SK-N-SH (cell line): ENCODE measurements around the gene ADGRB2. TPM values are rescaled to one million over a fixed set of nuclear protein-coding genes. Genes with fewer than 3 reads are reported as not detected.
A peak's percentile ranks its signal among the peaks of the same experiment; 100 is the strongest.

ENCODE experiments used
- CHD2 ChIP-seq: fragments of 150-350 bp; IDR thresholded peaks from 2 replicates; pipeline ENCODE4 v1.6.1; 2018; ENCODE audit warnings: low read length; ENCODE audit not compliant: partially characterized antibody
- ELF1 ChIP-seq: IDR thresholded peaks from 2 replicates; pipeline ENCODE4 v1.4.0; 2012
- EP300 ChIP-seq, 2 experiments: IDR thresholded peaks; 2 replicates each; pipeline versions ENCODE4 v1.4.0 to v1.6.1; 2012; ENCODE audit warnings: borderline replicate concordance in 1 of 2, low read depth in 1 of 2, low read length in 1 of 2
- EZH2phosphoT487 ChIP-seq: fragments of 200-600 bp; sonication (generic); IDR thresholded peaks from 2 replicates; pipeline ENCODE4 v1.6.1; 2017; ENCODE audit warnings: low read depth, mixed run types, mild to moderate bottlenecking, antibody characterized with exemption, moderate library complexity, borderline replicate concordance
- FOSL2 ChIP-seq: IDR thresholded peaks from 2 replicates; pipeline ENCODE4 v1.4.0; 2012; ENCODE audit warnings: low read depth, mild to moderate bottlenecking, moderate library complexity, borderline replicate concordance
- FOXJ3 ChIP-seq: sonication (generic); formaldehyde crosslinking; IDR thresholded peaks from 2 replicates; pipeline ENCODE4 v1.5.1; 2020; ENCODE audit warnings: mild to moderate bottlenecking, missing genetic modification reagents
- FOXM1 ChIP-seq: IDR thresholded peaks from 2 replicates; pipeline ENCODE4 v1.4.0; 2012; ENCODE audit warnings: low read depth, mild to moderate bottlenecking
- GABPA ChIP-seq: IDR thresholded peaks from 2 replicates; pipeline ENCODE4 v1.4.0; 2012; ENCODE audit warnings: low read depth, mild to moderate bottlenecking
- GATA2 ChIP-seq: sonication (generic); formaldehyde crosslinking; IDR thresholded peaks from 2 replicates; pipeline ENCODE4 v1.5.0; 2020; ENCODE audit warnings: mild to moderate bottlenecking, missing genetic modification reagents
- JUND ChIP-seq: IDR thresholded peaks from 2 replicates; pipeline ENCODE4 v1.4.0; 2012
- MEF2A ChIP-seq: IDR thresholded peaks from 2 replicates; pipeline ENCODE4 v1.4.0; 2012; ENCODE audit warnings: low read depth, borderline replicate concordance
- MXI1 ChIP-seq: IDR thresholded peaks from 2 replicates; pipeline ENCODE4 v1.6.1; 2012; ENCODE audit warnings: mild to moderate bottlenecking, low read depth, low read length, improper control_type of control experiment
- NFIC ChIP-seq: IDR thresholded peaks from 2 replicates; pipeline ENCODE4 v1.4.0; 2012; ENCODE audit warnings: borderline replicate concordance
- NRF1 ChIP-seq: IDR thresholded peaks from 2 replicates; pipeline ENCODE4 v1.6.1; 2012; ENCODE audit warnings: low read depth, mild to moderate bottlenecking, low read length
- POLR2AphosphoS5 ChIP-seq: IDR thresholded peaks from 2 replicates; pipeline ENCODE4 v1.6.1; 2012; ENCODE audit warnings: low read depth, low read length
- RAD21 ChIP-seq: IDR thresholded peaks from 2 replicates; pipeline ENCODE4 v1.6.1; 2012; ENCODE audit warnings: mild to moderate bottlenecking, low read length
- RCOR1 ChIP-seq: fragments of 150-350 bp; IDR thresholded peaks from 2 replicates; pipeline ENCODE4 v1.6.1; 2017; ENCODE audit warnings: antibody characterized with exemption, low read length
- RFX5 ChIP-seq: IDR thresholded peaks from 2 replicates; pipeline ENCODE4 v1.6.1; 2012; ENCODE audit warnings: mild to moderate bottlenecking, improper control_type of control experiment, low read length
- SMC3 ChIP-seq: IDR thresholded peaks from 2 replicates; pipeline ENCODE4 v1.6.1; 2012; ENCODE audit warnings: low read depth, low read length, improper control_type of control experiment
- TAF1 ChIP-seq: IDR thresholded peaks from 2 replicates; pipeline ENCODE4 v1.6.1; 2012; ENCODE audit warnings: low read depth, mild to moderate bottlenecking, low read length, moderate library complexity, borderline replicate concordance
- TCF12 ChIP-seq: IDR thresholded peaks from 2 replicates; pipeline ENCODE4 v1.4.0; 2012
- TEAD4 ChIP-seq: IDR thresholded peaks from 2 replicates; pipeline ENCODE4 v1.4.0; 2012; ENCODE audit warnings: mild to moderate bottlenecking, borderline replicate concordance; ENCODE audit not compliant: insufficient read depth
- YY1 ChIP-seq: IDR thresholded peaks from 2 replicates; pipeline ENCODE4 v1.4.0; 2012; ENCODE audit warnings: low read depth, mild to moderate bottlenecking
- polyA plus RNA-seq, 3 experiments: library from polyadenylated mRNA; depleted of rRNA; stranded (reverse); fragments of >200 nt; gene quantifications; 2 replicates each; pipeline ENCODE4 v1.2.3, GENCODE V29; 2012
- TF ChIP-seq, protein P1 (sequence below): IDR thresholded peaks from 2 replicates; pipeline ENCODE4 v1.4.0; 2012; ENCODE audit warnings: low read depth
- TF ChIP-seq, protein P2 (sequence below): IDR thresholded peaks from 2 replicates; pipeline ENCODE4 v1.4.0; 2012; ENCODE audit warnings: low read depth, borderline replicate concordance
- TF ChIP-seq, protein P3 (sequence below): IDR thresholded peaks from 2 replicates; pipeline ENCODE4; 2012
- TF ChIP-seq, protein P4 (sequence below): fragments of 150-350 bp; IDR thresholded peaks from 2 replicates; pipeline ENCODE4 v1.6.1; 2016; ENCODE audit warnings: mild to moderate bottlenecking, low read depth, low read length
- TF ChIP-seq, protein P5 (sequence below): IDR thresholded peaks from 2 replicates; pipeline ENCODE4 v1.4.0; 2012; ENCODE audit warnings: low read depth, borderline replicate concordance

ADGRB2 gene
- polyA plus RNA-seq, 1 of the 3 experiments (the other 2 are of a cell fraction), result 13.0 TPM

DNA sequence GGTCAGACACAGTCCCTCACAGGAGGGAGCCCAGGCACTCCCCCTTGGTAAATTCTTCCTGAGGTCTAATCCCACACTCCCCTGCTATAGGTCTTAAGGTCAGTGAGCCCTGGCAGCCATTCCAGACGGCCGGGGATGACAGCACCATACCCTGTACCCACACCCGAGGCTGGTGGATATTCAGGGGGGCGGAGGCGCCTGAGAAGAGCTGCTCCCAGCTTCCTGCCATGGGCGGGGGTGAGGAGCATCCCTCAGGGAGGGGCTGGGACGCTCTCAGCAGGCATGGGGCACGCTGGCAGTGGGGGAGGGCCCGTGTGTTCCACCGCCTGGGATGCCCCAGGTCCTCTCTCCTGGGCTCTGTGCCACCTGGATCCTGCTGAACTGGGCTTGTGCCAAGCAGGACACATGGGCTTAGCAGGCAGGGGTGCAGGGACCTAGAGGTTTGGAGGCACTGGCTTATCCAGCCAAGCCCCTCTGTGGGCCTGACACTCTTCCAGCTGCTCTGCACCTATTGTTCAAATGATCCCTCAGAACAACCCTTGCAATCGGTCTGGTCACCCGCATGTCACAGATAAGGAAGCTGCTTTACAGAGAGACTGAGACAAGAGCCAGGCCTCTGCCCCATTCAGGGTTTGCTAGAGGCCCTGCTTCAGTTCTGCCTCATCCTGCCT is 5.7 kb upstream of the ADGRB2 start (continued):
- no peak for TF ChIP-seq EZH2phosphoT487
- TF ChIP-seq RCOR1, result peak; percentile 76
- no peak; the same call in 1 of the 2 replicates for TF ChIP-seq TCF12
- TF ChIP-seq GATA2 (CRISPR knock-in tag), result peak; percentile 66
- TF ChIP-seq YY1, result no peak
- no peak; the same call in 1 of the 2 replicates for TF ChIP-seq MXI1
- peak in 1 of 2 experiments; percentile 67; a peak in 2 of 4 replicates for TF ChIP-seq EP300 (IDR thresholded peaks at IDR 0.05; ENCODE audit: borderline replicate concordance in 1 of 2, low read depth in 1 of 2, low read length in 1 of 2)
- TF ChIP-seq, protein P1, sequence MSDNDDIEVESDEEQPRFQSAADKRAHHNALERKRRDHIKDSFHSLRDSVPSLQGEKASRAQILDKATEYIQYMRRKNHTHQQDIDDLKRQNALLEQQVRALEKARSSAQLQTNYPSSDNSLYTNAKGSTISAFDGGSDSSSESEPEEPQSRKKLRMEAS, result no peak
- TF ChIP-seq RFX5, result no peak
- no peak for TF ChIP-seq GABPA
- peak; percentile 39 for TF ChIP-seq RAD21
- TF ChIP-seq CHD2, result peak; percentile 90
- TF ChIP-seq JUND, result no peak
- TF ChIP-seq MEF2A, result no peak
- TF ChIP-seq, protein P2, sequence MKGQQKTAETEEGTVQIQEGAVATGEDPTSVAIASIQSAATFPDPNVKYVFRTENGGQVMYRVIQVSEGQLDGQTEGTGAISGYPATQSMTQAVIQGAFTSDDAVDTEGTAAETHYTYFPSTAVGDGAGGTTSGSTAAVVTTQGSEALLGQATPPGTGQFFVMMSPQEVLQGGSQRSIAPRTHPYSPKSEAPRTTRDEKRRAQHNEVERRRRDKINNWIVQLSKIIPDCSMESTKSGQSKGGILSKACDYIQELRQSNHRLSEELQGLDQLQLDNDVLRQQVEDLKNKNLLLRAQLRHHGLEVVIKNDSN, result no peak
- no peak for TF ChIP-seq POLR2AphosphoS5
- no peak for TF ChIP-seq TAF1
- TF ChIP-seq SMC3, result no peak; the same call in 1 of the 2 replicates
- TF ChIP-seq ELF1, result no peak
- no peak for TF ChIP-seq FOSL2
- peak; percentile 91 for TF ChIP-seq FOXJ3 (CRISPR knock-in tag)
- TF ChIP-seq, protein P3, sequence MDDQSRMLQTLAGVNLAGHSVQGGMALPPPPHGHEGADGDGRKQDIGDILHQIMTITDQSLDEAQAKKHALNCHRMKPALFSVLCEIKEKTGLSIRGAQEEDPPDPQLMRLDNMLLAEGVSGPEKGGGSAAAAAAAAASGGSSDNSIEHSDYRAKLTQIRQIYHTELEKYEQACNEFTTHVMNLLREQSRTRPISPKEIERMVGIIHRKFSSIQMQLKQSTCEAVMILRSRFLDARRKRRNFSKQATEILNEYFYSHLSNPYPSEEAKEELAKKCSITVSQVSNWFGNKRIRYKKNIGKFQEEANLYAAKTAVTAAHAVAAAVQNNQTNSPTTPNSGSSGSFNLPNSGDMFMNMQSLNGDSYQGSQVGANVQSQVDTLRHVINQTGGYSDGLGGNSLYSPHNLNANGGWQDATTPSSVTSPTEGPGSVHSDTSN, result no peak
- TF ChIP-seq NRF1, result no peak
- TF ChIP-seq TEAD4, result no peak
- no peak for TF ChIP-seq FOXM1
- TF ChIP-seq, protein P4, sequence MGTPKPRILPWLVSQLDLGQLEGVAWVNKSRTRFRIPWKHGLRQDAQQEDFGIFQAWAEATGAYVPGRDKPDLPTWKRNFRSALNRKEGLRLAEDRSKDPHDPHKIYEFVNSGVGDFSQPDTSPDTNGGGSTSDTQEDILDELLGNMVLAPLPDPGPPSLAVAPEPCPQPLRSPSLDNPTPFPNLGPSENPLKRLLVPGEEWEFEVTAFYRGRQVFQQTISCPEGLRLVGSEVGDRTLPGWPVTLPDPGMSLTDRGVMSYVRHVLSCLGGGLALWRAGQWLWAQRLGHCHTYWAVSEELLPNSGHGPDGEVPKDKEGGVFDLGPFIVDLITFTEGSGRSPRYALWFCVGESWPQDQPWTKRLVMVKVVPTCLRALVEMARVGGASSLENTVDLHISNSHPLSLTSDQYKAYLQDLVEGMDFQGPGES, result no peak
- peak; percentile 44; the same call in 1 of the 2 replicates for TF ChIP-seq NFIC
- TF ChIP-seq, protein P5, sequence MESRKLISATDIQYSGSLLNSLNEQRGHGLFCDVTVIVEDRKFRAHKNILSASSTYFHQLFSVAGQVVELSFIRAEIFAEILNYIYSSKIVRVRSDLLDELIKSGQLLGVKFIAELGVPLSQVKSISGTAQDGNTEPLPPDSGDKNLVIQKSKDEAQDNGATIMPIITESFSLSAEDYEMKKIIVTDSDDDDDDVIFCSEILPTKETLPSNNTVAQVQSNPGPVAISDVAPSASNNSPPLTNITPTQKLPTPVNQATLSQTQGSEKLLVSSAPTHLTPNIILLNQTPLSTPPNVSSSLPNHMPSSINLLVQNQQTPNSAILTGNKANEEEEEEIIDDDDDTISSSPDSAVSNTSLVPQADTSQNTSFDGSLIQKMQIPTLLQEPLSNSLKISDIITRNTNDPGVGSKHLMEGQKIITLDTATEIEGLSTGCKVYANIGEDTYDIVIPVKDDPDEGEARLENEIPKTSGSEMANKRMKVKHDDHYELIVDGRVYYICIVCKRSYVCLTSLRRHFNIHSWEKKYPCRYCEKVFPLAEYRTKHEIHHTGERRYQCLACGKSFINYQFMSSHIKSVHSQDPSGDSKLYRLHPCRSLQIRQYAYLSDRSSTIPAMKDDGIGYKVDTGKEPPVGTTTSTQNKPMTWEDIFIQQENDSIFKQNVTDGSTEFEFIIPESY, result no peak
